CD1c-positive myeloid dendritic cell (primary cell): Measurements from ENCODE around the gene DDX24.

ENCODE experiments used
- DNase-seq: peaks from one replicate; pipeline ENCODE4 v3.0.0-alpha.2; 2016; ENCODE audit errors: extremely low spot score

The DDX24 gene

DNA sequence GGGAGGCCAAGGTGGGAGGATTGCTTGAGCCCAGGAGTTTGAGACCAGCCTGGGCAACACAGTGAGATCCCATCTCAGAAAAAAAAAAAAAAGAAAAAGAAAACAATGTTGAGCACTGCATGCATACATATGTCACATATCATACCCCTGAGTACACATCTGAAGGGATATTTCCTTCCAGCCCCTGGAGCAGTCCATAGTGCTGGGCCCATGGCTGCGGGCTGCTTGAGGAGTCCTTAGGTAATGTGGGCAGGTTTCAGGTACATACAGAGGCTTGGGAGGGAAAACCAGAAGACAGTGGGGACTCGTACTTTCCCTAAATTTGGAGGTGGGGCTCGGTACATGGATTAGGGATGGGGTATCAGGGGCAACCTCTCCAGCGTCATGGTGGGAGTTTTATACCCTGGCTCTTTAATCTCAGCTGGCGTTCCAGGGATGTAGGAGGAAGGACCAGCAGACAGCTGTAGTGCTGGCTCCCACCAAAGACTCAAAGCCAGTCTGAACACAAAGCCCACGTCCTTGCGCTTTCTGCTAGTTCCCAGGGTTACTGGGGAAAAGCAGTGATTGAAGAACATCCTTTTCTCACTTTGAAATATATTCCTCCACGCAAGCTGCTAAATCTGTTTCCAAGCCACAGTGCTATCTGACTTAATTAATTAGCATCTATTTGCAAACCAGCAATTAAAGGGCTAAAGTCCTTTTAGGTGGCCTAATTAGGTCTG is 49.7 kb downstream of the DDX24 start:
- DNase-seq: no peak

DNA sequence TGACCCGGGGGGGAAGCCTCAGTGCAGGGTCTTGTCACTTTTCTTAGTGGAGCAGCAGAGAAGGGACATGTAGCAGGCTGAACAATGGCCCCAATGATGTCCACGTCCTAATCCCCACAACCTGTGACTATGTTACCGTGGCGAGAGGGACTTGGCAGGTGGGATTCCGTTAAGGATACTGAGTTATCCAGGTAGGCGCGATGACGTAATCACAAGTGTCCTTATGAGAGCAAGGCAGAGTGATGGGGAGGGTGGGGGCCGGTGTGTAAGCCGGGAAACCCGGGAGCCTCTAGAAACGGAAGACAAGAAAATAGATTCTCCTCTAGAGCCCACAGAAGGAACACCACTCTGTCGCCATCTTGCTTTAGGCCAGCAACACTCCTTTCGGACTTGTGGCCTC is 50.4 kb downstream of the DDX24 start:
- DNase-seq: no peak

DNA sequence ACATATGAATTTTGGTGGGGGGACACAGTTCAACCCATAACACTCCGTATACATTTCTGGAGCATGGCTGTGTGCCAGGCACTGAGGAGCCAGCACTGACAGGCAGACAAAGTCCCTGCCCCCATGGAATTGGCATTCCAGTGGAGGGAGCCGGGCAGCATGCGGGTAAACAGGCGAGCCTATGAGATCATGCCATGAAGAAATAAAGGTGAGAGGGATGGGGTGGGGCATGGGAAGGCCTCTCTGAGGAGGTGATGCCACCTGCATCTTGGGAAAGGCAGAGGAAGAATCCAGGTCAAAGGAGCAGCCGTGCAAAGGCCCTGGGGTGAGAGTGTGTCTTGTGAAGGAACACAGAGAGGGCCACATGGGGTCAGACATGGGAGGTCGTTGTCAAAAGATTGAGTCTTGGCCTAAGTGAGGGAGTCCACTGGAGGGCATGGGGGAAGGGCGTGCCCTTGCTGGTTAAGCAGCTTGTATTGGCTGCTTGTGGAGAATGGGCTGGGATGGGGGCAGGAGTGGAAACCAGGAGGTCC is 51.3 kb downstream of the DDX24 start:
- no peak for DNase-seq

DNA sequence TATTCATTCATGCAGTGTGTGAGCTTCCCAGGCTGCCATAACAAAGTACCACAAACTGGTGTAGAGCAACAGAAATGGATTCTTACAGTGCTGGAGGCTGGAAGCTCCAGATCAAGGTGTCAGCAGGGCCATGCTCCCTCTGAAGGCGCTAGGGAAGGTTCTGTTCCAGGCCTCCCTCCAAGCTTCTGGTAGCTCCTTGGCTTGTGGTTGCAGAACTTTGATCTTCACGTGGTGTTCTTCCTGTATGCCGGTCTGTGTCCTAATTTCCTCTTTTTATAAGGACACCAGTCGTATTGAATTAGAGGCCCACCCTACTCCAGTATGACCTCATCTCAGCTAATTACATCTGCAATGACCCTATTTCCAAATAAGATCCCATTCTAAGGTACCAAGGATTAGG is 51.7 kb downstream of the DDX24 start:
- peak; percentile 70 for DNase-seq

DNA sequence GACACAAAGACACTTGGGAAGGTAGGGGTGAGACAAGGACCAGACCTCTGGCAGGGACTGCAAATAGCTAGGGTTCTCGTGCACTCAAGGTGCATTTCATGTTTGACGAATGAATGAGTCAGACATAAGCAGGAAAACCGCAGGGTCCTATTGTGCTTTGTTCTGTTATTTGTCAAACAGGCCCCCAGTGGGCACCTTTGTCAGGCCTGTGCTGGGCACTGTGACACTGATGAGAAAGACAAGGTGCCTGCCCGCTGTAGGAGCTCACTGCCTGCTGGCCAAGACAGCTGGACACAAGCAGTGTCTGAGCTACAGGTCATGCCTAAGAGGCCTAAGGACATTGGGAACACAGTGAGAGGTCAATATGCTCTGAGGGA is 52.6 kb downstream of the DDX24 start:
- DNase-seq: peak; percentile 18

DNA sequence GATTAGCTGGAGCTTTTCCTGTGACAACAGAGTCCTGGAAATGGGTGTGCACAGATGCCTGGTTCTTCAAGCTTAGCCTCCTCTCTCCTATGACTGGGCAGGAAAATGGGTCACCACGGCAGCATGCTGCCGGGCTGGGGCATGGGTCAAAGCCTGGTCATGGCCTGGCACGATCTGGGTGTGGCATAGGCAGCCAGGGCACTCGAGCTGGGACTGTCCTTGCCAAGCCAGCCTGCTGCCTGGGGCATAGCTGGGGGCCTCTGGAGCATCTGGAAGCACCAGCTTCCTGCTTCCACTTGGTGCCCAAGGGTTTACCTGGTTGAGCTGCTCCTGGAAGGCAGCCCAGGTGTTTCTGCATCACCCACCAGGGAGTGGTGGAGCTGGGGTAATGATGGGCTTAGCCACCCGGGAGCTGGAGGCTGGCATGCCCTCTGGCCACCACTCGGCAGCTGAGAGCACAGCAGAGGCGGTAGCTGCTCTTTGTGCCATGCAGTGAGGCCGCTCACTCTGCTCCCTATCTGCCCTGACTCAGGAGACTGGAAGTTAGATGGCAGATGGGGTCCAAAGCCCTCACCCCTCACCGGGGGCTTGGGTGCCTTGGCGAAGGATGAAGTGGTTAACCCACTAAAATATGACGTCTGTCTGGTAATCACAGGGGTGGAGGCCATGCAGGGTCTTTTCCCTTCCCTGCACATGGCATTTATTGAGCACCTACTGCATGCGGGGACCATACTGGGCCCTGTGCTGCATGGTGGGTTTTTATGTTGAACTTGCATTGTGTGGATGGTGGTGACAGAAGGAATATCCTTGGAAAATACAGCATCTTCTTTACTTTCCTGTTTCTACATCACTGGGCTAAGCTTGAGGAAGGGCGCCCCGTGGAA is 53.2 kb downstream of the DDX24 start:
- peak; percentile 8 for DNase-seq

DNA sequence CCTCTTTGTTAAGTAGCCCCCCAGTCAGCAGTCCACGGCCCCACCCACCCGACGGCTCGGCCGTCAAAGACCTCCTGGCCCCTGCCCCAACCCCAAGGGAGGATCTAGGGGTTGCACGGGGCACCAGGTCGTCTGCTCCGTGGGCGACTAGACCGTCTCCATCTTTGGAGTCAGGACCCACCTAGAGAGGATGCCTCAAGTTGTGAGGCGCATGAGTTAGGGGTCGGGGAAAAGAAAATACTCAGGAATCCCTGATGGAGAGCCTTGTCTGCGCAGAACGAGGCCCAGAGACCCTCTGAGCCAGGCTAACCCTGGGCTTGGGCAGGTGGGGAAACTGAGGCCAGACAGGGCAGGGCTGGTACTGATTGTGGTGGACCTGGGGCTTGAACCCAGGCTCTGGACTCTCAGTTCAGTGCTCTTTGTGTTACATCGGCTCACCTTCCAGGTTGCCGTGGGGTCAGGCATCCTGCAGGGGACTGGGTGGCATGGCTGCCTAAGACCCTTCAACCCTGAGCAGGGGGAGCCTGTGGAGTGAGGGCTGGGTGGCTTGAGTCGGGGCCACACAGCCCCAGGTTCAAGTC is 54.0 kb downstream of the DDX24 start:
- DNase-seq: no peak

DNA sequence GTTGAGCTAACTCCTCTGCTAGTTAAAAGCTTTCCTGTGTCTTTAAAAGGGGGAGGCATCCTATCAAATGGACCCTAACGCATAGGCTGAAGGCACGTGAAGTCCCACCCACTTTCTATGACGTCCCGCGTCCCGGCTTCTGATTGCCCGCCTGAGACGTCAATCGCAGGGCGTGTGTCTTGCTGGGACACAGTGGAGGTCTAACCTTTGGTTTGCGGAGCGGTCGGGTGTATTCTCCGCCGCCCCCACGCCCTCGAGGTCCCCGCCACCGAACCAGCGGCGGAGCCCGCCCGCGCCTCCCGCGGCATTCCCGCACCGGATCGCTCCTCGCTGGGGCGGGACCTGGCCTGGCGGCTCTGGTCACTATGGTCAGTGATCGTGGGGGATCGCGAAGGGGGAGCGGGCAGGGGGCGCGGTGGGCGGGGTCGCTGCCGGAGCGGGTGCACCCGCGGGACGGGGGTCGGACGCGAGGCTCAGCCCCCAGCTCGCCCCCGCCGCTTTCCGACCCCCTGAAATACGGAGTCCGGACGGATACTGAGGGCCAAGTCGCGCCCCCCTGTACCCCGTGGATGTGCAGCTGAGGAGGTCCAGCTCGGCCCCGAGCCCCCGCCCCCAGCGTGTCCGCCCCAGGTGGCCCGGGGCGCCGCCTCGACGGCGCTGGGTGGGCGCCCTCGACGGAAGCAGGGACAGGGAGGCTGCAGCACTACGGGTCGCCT is 54.7 kb downstream of the DDX24 start, which contains the start of gene OTUB2:
TSS of gene OTUB2 (plus strand) at position 168 of the 716 bp plus-strand sequence. CDS start at position 366, 198 bp downstream.
- DNase-seq: peak; percentile 99

DNA sequence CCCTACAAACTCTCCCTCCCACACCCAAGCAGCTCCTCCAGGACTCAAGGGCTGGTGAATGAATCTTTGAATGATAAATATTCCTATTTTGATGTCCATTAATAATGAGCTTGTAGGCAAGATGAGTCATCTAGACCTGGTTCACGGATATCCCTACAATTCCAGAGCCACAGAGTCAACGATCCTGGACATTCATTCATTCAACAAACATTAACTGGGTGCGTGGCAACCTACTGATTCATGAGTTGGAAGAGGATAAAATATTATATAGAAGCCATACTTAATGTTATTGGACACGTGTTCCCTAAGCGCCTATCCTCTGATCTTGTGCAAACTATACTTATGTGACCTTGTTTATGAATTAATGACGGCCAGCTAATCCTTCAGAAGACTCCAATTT is 55.3 kb downstream of the DDX24 start:
- DNase-seq: no peak

DNA sequence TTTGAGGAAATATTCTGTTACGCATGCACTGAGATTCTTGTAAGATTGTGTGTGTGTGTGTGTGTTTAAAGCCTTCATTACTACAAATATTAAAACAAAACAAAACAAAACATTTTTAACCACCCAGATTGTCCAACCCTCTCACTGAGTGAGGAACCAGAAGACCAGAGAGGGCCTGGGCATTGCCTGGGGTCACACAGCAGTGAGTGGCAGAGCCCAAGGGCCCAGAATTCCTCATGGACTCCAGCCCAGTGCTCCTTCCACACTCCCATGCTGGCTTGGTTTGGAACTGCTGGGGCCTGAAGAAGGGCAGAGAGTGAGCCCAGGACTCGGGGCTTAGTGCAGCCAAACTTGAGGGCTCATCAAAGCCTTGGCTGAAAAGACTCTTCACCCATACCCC is 56.5 kb downstream of the DDX24 start:
- no peak for DNase-seq

DNA sequence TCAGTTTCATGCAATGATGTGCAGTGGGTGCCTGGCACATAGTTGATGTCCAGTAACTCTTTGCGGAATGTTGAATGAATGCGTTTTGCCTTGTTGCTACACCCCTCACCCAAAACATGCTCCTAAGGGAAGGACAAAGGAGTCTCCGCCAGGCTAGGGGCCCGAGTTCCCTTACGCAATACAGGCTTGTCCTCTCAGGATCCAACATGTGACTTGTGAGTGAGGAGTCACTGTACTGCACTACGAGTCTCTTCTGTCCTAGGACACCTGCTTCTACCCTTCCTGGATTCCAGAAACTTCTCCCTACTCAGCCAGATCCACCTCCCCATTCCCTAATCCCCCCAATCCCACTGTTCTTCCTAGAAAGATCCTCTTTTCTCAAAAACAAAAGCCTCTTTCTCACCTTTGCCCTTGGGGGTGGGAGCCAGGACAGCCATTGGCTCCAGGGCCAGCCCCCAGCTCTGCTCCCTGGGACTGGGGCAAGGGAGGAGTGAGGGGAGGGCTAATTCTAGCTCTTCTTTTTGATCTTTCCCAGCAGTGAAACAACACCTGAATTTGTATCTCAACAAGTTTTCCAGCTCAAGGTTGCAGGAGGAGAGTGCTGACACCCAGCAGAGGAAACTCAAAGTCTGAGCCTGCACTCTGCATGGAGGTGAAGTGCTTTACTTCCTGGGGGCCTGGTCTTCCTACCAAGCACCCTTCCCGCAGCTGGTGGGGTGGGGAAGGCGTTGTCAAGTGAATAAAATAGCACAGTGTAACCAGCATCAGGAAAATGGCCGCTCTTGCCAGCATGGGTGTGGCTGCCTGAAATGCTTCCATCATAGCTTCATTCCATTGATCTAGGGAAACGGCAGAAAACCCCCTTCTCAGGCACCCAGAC is 58.2 kb downstream of the DDX24 start:
- no peak for DNase-seq

DNA sequence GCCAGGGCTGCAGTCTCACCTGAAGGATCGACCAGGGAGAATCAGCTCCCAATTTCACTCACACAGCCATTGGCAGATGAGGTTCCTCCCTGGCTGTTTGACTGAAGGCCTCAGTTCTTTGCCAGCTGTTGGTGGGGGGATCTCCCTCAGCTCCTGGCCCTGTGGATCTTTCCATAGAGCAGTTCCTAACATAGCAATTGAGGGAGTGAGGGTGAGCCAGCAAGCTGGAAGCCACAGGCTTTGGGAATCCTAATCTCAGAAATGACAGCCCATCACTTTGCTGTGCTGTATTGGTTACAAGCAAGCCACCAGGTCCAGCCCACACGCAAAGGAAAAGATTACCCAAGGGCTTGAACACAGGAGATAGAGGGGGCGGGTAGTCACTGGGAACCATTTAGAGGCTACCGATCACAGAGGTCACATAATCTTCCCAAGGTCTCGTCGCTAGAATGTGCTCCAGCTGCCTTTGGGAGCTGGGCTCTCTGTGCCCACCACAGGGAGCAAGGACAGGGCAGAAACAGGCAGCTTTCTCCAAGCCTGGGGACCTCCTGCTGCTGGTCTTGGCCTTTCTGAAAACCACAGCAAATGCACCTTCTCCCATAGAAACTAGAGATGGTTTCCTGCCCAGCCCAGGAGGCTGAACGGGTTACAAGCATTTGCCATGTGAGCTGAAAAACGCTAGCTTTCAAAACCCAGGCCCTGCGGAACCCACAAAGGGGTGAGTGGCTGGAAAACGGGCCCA is 59.4 kb downstream of the DDX24 start:
- DNase-seq: peak; percentile 31

DNA sequence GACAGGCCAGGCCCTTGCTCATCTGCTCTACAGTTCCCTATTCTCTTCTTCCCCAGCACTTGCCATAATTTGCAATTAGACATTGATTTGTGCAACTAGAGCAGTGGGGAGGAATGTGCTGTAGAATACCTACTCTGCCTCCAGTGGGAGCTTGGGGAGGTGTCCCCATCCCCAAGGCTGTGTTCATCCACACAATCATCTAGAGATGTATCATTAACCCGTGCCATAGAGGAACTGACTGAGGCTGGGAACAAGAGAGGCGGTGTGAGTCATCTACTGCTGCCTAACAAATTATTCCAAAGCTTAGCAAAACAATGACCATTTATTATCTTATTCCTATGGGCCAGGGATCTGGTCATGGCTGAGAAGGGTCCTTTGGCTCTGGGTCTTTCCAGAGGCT is 60.0 kb downstream of the DDX24 start:
- DNase-seq: peak; percentile 52

DNA sequence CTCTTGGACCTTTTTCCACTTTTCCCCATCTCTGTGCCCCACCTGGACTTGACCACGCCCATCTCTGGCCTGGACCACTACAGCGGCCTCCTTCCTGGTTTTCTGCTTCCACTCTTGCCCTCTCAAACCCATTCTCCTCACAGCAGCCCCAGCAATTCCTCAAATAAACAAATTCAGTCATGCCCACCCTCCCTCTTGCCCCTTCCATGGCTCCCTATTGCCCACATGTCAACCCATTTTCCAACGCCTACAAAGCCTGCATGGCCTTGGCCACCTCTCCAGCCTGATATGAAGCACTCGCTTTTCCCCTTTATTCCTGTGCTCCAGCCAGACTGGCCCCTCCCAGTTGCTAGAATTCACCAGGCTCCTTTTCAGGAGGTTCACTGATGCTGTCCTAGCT is 60.7 kb downstream of the DDX24 start:
- no peak for DNase-seq

DNA sequence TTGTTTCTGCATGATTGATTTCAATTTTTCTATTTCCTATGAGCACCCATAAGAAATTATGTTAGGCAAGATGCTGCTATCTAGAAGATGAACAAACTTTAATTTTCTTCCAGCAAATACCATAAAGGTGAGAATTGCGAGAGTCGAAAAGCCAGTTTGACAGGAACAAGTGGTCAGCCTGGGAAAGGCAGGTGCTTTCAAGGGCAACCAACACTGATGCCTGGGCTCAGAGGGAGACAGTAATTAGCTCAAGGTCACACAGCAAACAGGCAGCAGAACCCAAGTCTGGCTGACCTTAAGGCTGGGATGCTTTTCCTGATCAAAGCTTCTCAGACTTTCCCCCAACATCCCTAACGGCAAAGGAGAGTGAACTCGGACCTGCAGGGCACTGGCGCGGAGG is 61.7 kb downstream of the DDX24 start:
- DNase-seq: no peak

DNA sequence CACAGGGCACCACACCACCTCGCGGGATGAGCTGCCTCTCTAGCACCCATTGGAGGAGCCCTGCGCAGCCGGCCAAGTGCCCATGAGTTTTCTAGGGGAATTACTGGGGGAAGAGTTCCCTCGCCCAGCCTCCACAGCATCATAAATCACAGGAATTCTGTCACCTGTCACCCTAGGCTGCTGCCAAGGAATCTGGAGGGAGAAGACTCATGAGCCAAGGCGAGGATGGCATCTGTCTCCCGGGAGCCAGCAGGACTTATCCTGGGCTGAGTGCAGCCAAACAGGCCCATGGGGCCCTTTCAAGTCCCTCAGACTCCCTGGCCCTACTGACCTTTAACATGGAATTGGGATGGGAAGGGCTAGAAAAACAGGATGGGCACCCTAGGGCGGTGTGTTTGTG is 62.7 kb downstream of the DDX24 start:
- no peak for DNase-seq

DNA sequence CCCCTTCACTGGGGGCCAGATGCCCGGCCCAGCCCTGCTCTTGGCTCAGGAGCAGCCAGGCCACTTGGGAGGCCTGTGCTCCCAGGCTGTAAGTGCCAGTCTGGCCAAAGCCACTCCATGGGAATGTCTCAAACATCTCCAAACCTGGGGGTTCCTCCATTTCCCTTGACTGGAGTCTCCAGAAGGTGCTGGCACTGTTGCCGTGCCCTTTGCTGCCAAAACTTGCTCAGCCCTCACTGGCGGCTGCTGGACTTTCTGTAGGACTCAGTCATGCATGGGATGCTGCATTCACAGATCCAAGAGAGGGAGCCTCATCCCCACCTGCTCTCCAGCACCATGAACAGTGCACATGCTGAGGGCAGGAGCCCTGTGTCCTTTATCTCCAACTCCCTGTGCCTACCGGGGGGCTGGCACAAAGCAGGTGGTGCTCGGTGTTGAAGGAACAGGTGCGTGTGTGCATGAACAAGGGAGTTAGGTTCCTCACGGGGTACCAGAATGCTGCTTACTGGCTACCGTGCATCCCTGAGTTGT is 64.5 kb downstream of the DDX24 start:
- no peak for DNase-seq

DNA sequence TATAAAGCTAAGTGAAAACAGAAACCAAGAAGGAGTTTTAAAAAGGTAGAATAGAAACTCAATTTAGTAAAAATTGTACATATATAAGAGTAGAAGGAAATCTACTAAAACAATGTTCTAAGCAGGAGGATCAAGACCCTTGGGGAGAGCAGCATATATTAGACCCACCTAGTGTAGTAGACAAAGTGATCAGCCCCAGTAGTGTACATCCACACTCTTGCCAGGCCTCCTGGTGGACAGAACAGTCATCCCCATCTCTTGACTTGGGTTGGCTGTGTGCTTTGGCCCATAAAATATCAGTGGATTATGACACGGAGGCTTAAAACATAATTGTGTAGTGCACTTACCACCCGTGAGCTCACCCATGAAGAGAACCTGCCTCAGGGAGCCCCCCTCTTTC is 65.8 kb downstream of the DDX24 start:
- no peak for DNase-seq

DNA sequence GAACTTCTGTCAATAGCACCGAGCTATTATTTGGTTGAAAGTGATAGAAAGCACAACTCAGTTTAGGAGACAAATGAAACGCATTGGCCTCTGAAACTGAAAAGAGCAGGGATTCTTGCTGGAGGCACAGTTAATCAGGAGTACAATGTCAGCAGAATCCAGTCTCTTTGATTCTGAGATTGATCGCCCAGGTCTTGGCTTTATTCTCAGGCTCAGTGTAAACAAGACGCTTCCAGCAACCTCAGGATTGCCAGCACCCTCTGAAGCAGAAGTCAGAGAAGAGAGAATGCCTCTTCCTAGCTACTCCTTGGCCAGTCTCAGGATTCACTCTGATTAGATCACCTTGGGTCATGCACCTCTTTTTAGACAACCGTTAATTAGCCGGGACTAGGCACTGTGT is 66.6 kb downstream of the DDX24 start:
- no peak for DNase-seq

DNA sequence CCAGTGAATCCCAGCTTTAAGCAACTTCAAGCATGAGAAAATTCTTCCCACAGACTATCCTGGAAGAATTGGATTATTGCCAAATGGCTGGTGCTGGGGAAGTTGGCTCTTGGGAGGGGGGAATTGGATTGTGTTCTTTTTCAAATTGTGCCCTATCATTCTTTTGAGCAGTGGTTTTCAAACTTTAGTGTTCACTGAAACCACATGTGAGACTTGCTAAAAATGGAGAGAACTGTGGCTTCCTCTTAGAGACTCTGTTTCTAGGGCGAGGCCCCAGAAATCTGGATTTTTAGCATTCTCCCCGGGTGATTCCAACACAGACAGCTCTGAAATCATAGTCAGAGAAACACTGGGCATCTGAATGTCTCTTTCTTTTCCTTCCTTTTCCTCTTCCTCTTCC is 69.2 kb downstream of the DDX24 start:
- DNase-seq: peak; percentile 5
